ENCODE data around the gene PRR35.

Gene PRR35

DNA sequence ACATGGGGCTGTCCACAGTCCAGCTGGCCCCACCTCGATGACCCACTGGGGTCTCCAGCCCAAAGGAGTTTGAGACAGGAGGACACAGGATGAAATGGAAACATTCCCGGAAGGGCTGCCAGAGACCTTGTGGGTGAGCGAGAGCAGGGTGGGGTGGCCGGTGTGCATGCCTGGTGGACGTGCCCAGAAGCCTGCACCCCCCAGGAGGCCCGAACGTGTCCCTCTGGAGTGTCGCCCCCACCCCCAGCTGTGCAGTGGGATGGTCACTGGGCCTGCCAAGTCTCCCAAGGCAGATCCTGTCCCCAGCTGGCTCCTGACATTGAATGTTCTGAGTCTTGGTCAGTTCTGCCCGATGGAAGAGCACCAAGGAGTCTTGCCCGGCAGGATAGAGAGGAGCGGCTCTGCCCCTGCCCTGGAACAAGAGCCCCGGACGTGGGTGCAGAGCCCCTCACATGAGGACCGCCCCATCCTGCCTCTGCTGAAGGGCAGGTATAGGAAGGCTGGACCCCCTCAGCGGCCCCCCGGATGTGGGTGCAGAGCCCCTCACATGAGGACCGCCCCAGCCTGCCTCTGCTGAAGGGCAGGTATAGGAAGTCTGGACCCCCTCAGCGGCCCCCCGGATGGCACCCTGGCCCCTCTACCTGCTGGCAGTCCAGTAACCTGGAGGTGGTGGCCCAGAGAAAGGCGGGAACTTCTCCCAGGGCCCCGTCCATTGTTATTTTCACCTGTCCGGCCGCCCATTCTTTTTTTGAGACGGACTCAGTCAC, 35.7 kb upstream of the PRR35 start:
- Histone ChIP-seq H3K4me1 (ENCODE audit: insufficient read depth, insufficient read length) (peaks cover 30% of the 10 kb centered on the region), H3K36me3 (ENCODE audit: insufficient read depth, insufficient read length, low read length) (peaks cover 50% of the 10 kb centered on the region), H3K27me3 (ENCODE audit: insufficient read depth, insufficient read length) (no peaks in the 10 kb centered on the region), H3K9me3 (ENCODE audit: insufficient read depth, low read length) (no peaks in the 10 kb centered on the region), H3K9ac (ENCODE audit: insufficient read length, low read depth) (no peak overlapping the region), H3K4me3 (ENCODE audit: insufficient read length, low read depth) (no peak overlapping the region)
- no peak for DNase-seq (ENCODE audit: low read depth, low spot score)
- TF ChIP-seq ZNF274 (IDR thresholded peaks at IDR 0.05; ENCODE audit: low read depth, low read length), result no peak
- no peak for TF ChIP-seq SUZ12 (IDR thresholded peaks at IDR 0.05; ENCODE audit: extremely low read depth, insufficient read depth, insufficient read length)
- no peak for TF ChIP-seq YY1 (IDR thresholded peaks at IDR 0.05; ENCODE audit: insufficient read depth, insufficient read length)

DNA sequence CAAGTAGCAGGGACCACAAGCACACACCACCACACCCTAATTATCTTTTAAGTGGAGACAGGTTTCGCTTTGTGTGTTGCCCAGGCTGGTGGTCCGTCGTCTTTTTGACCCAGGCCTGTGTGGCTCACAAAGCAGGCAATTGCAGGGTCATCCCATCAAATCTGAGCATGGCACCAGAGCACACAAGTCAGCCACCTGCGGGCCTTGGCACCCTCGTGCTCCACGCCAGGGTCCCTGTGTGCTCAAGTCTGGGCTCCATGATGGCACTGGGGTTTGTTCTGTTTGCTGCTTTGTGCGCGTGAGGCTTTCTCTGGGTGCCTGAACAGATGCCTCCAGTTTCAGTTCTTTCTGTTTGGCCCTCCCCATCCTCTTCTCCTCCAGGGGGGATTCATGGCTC, 35.1 kb upstream of the PRR35 start:
- DNase-seq (ENCODE audit: low read depth, low spot score), result no peak
- no peak overlapping the region for H3K9ac ChIP-seq (ENCODE audit: insufficient read length, low read depth)
- H3K27me3 ChIP-seq (ENCODE audit: insufficient read depth, insufficient read length), result no peaks in the 10 kb centered on the region
- peaks cover 35% of the 10 kb centered on the region for H3K4me1 ChIP-seq (ENCODE audit: insufficient read depth, insufficient read length)
- no peak for TF ChIP-seq YY1 (IDR thresholded peaks at IDR 0.05; ENCODE audit: insufficient read depth, insufficient read length)
- no peak for TF ChIP-seq SUZ12 (IDR thresholded peaks at IDR 0.05; ENCODE audit: extremely low read depth, insufficient read depth, insufficient read length)
- TF ChIP-seq ZNF274 (IDR thresholded peaks at IDR 0.05; ENCODE audit: low read depth, low read length), result no peak
- no peaks in the 10 kb centered on the region for H3K9me3 ChIP-seq (ENCODE audit: insufficient read depth, low read length)
- H3K36me3 ChIP-seq (ENCODE audit: insufficient read depth, insufficient read length, low read length), result peaks cover 50% of the 10 kb centered on the region
- H3K4me3 ChIP-seq (ENCODE audit: insufficient read length, low read depth), result no peak overlapping the region

DNA sequence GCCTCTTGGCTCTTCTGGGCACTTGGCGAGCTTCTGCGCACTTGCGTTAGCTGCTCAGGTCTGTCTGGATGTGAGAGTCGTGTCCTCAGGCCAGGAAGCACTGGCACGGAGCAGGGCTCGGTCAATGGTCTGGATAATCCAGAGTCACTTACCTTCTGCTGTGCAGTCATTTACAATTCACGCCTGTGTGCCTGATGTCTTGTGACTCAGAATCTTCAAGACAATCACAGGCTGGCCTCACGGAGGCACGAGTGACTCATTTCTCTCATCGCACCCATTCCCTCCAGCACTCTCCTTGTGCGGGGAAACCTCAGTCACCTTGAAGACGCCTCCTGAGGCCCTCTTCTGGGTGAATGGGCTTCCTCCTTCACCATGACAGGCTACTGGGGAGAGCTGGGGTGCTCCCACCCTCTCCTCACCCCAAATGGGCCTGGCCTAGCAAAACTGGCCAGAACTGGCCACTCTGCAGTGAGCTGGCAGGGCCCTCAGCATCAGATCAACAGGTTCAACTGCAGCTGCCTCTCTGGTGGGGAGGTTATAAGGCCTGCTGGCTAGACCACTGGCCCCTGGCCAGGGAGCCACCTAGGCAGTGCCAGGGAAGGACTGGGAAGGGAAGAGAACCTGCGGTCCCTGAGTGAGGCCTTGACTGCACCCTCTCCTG, 34.5 kb upstream of the PRR35 start:
- Histone ChIP-seq H3K4me1 (ENCODE audit: insufficient read depth, insufficient read length) (peaks cover 37% of the 10 kb centered on the region), H3K9ac (ENCODE audit: insufficient read length, low read depth) (peak overlapping the region; percentile 100), H3K9me3 (ENCODE audit: insufficient read depth, low read length) (no peaks in the 10 kb centered on the region), H3K27me3 (ENCODE audit: insufficient read depth, insufficient read length) (no peaks in the 10 kb centered on the region), H3K4me3 (ENCODE audit: insufficient read length, low read depth) (peak overlapping the region; percentile 94), H3K36me3 (ENCODE audit: insufficient read depth, insufficient read length, low read length) (peaks cover 50% of the 10 kb centered on the region)
- TF ChIP-seq YY1 (IDR thresholded peaks at IDR 0.05; ENCODE audit: insufficient read depth, insufficient read length), result no peak
- TF ChIP-seq SUZ12 (IDR thresholded peaks at IDR 0.05; ENCODE audit: extremely low read depth, insufficient read depth, insufficient read length), result no peak
- no peak for TF ChIP-seq ZNF274 (IDR thresholded peaks at IDR 0.05; ENCODE audit: low read depth, low read length)
- DNase-seq (ENCODE audit: low read depth, low spot score), result no peak

DNA sequence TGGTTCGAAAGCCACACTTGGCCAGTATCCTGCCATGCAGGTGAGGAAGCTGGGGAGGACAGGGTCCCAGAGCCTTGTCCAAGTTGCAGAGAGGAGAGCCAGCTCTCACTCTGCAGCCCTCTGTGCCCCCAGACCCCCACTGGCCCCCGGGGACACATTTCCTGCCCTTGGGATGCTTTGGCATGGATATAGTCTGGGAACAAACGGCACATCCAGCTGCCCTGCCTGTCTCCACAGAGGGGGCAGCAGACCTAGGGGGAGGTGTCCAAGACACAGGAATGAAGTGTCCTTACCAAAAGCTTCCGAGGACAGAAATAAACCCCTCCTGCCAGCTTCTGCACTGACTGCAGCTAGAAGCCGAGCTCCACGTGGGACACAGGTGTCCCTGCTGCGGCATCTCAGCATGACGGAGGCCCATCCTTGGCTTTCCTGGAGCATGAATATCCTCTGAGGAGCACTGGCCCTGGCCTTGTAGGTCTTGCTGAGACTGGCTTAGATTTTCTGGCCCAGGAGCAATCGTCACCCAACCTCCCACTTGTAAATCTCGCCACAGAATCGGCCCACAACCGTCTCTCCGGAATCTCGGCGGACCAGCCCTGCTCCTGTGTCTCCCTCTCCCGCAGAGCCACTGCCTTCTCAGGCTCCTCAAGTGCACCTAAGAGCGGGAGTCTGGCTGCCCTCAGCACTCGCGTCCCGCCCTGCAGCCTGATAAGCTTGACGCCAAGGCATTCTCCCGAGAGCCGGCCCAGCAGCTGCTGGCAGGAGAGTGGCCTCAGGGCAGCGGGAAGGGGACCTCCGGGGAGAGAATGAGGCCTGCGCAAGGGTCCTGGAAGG, 33.8 kb upstream of the PRR35 start:
- no peak for DNase-seq (ENCODE audit: low read depth, low spot score)
- H3K4me3 ChIP-seq (ENCODE audit: insufficient read length, low read depth), result peak overlapping the region; percentile 94
- H3K4me1 ChIP-seq (ENCODE audit: insufficient read depth, insufficient read length), result peaks cover 31% of the 10 kb centered on the region
- peak overlapping the region; percentile 100 for H3K9ac ChIP-seq (ENCODE audit: insufficient read length, low read depth)
- no peaks in the 10 kb centered on the region for H3K9me3 ChIP-seq (ENCODE audit: insufficient read depth, low read length)
- H3K36me3 ChIP-seq (ENCODE audit: insufficient read depth, insufficient read length, low read length), result peaks cover 44% of the 10 kb centered on the region
- no peak for TF ChIP-seq SUZ12 (IDR thresholded peaks at IDR 0.05; ENCODE audit: extremely low read depth, insufficient read depth, insufficient read length)
- no peak for TF ChIP-seq YY1 (IDR thresholded peaks at IDR 0.05; ENCODE audit: insufficient read depth, insufficient read length)
- no peak for TF ChIP-seq ZNF274 (IDR thresholded peaks at IDR 0.05; ENCODE audit: low read depth, low read length)
- H3K27me3 ChIP-seq (ENCODE audit: insufficient read depth, insufficient read length), result no peaks in the 10 kb centered on the region

DNA sequence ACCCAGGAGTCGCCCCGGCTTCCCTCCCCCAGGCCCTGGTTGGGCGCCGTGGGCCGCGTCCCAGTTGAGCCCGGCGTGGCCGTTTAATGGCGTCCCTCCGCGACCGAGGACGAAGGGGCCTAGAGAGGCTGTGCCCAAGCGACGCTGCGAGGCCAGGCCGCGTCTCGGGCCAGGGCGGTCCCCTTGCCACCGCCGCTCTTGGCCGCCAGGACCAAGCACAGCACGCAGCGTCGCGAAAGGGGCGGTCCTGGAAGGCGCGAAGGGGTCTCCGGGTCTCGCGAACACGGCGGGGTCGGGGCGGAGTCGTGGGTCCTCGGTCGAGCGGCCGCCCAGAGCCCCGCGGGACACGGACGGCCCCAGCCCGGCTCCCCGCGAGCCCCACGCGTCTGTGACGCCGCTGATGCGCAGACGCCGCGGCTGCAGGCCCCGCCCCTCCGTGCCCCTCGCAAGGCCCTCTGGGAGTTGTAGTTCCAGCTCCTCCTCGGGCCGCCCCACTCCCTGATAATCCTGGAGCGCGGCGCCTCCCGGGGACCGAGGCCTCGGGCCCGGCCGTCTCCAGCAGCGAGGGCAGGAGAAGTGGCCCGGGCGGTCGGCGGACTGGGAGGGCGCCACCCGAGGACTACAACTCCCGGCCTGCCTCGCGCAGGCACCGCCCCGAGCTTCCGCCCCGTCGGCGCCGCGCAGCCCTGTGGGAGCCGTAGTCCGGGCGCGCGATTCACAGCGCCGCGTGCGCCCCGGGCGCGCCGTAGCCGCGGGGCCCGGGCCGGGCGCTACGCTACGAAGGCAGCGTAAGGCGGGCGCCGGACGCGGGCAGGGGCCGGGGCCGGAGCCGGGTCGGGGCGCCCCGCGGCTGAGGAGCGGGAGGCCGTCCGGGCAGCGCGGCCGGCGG, 32.9 kb upstream of the PRR35 start, which contains the start of gene CAPN15:
CAPN15 (plus strand) TSS at position 698 of the 889 bp plus-strand sequence. CDS start 19,127 bp downstream, outside the sequence.
- H3K27me3 ChIP-seq (ENCODE audit: insufficient read depth, insufficient read length), result no peaks in the 10 kb centered on the region
- peak; percentile 69 for DNase-seq (ENCODE audit: low read depth, low spot score)
- H3K4me3 ChIP-seq (ENCODE audit: insufficient read length, low read depth), result peak within 1 kb of the TSS; percentile 94
- peaks cover 28% of the 10 kb centered on the region for H3K4me1 ChIP-seq (ENCODE audit: insufficient read depth, insufficient read length)
- no peaks in the 10 kb centered on the region for H3K9me3 ChIP-seq (ENCODE audit: insufficient read depth, low read length)
- H3K36me3 ChIP-seq (ENCODE audit: insufficient read depth, insufficient read length, low read length), result peaks cover 46% of the 10 kb centered on the region
- peak within 1 kb of the TSS; percentile 100 for H3K9ac ChIP-seq (ENCODE audit: insufficient read length, low read depth)
- TF ChIP-seq YY1 (IDR thresholded peaks at IDR 0.05; ENCODE audit: insufficient read depth, insufficient read length) (no peak), ZNF274 (IDR thresholded peaks at IDR 0.05; ENCODE audit: low read depth, low read length) (no peak), SUZ12 (IDR thresholded peaks at IDR 0.05; ENCODE audit: extremely low read depth, insufficient read depth, insufficient read length) (no peak)
